AG09319 (cell line): Measurements from ENCODE around the gene XYLT2.

Experiments used
- DNase-seq: peaks from one replicate; pipeline ENCODE4 v3.0.0-alpha.2; 2010; ENCODE audit warnings: low read depth; ENCODE audit errors: extremely low read depth
- CTCF ChIP-seq: IDR thresholded peaks from 2 replicates; pipeline ENCODE4 v1.5.1; 2011; ENCODE audit warnings: low read depth, mild to moderate bottlenecking, inconsistent platforms, low read length, moderate library complexity

The XYLT2 gene

GRCh38 chr17:50355701-50356341 is 9.9 kb downstream of the XYLT2 start:
- TF ChIP-seq CTCF: no peak
- DNase-seq: no peak

GRCh38 chr17:50356418-50356817 is 10.5 kb downstream of the XYLT2 start:
- TF ChIP-seq CTCF: no peak
- DNase-seq: no peak

GRCh38 chr17:50356892-50357510 is 11.1 kb downstream of the XYLT2 start:
- TF ChIP-seq CTCF: no peak
- DNase-seq: no peak

GRCh38 chr17:50358177-50358576 is 12.3 kb downstream of the XYLT2 start:
- DNase-seq: no peak
- no peak for TF ChIP-seq CTCF

- DNase-seq: no peak
- no peak for TF ChIP-seq CTCF
Observed at GRCh38 chr17:50359005-50359699, 13.2 kb downstream of the XYLT2 start.

- DNase-seq: no peak
- TF ChIP-seq CTCF: no peak
Observed at GRCh38 chr17:50359998-50360461, 14.1 kb downstream of the XYLT2 start.

GRCh38 chr17:50360486-50361115 is 14.7 kb downstream of the XYLT2 start:
- no peak for TF ChIP-seq CTCF

More at GRCh38 chr17:50360486-50361115, 14.7 kb downstream of the XYLT2 start:
- no peak for DNase-seq
